ENCODE measurements around the gene LRMDA. TPM values are rescaled to one million over a fixed set of nuclear protein-coding genes. Genes with fewer than 3 reads are reported as not detected.

The LRMDA gene
- total and polyA plus RNA-seq, 4 donors = 12.1 to 40.8 (median 21.6) TPM

DNA sequence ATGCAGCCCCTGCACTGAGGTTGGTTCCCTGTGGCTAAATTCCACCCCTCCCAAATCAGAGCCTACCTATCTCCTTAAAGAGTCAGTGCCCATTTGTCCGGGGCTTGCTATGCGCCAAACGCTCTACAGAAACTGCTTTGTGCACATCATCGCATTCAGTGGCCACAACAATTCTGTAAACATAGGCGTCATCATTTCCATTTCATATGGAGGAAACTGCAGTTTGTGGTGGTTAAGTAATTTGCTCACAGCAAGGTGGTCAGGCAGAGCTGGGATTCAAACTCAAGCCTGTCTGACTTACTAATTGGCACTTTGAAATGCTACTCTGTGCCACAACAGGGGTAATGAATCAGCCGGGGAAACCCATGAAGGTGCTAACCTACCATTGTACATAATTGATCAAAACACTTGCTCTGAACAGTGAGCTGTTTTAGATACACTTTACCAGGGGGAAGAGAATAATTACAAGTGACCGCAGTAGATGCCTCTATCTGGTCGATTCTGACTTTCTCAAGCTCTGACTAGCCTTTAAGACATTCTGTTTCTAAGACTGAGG lies 775.5 kb downstream of the LRMDA start:
- Histone ChIP-seq H3K9ac (ENCODE audit: insufficient read depth in 1 of 2, low read length in 2 of 2) (no peak overlapping the region), H3K4me1 (ENCODE audit: control insufficient read depth in 5 of 5, insufficient read depth in 5 of 5, low read length in 5 of 5) (no peaks in the 10 kb centered on the region), H3K9me3 (ENCODE audit: control insufficient read depth in 4 of 4, insufficient read depth in 3 of 4, low read length in 3 of 4) (no peaks in the 10 kb centered on the region), H3K36me3 (ENCODE audit: control insufficient read depth in 4 of 4, insufficient read depth in 4 of 4, low read length in 4 of 4) (no peaks in the 10 kb centered on the region), H3K4me3 (no peak overlapping the region), H3K27ac (ENCODE audit: low read depth in 1 of 2, low read length in 1 of 2) (no peak overlapping the region), H3K27me3 (ENCODE audit: control insufficient read depth in 3 of 3, insufficient read depth in 3 of 3, low read length in 2 of 3) (no peaks in the 10 kb centered on the region)
- no peak for ATAC-seq (ENCODE audit: insufficient read depth, low FRiP score)
- no peak for DNase-seq
- TF ChIP-seq, protein P1, sequence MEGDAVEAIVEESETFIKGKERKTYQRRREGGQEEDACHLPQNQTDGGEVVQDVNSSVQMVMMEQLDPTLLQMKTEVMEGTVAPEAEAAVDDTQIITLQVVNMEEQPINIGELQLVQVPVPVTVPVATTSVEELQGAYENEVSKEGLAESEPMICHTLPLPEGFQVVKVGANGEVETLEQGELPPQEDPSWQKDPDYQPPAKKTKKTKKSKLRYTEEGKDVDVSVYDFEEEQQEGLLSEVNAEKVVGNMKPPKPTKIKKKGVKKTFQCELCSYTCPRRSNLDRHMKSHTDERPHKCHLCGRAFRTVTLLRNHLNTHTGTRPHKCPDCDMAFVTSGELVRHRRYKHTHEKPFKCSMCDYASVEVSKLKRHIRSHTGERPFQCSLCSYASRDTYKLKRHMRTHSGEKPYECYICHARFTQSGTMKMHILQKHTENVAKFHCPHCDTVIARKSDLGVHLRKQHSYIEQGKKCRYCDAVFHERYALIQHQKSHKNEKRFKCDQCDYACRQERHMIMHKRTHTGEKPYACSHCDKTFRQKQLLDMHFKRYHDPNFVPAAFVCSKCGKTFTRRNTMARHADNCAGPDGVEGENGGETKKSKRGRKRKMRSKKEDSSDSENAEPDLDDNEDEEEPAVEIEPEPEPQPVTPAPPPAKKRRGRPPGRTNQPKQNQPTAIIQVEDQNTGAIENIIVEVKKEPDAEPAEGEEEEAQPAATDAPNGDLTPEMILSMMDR (IDR thresholded peaks at IDR 0.05; ENCODE audit: control extremely low read depth, extremely low read depth) = no peak
- WGBS, 2 donors = 93 to 94% methylated on average over 8 of the region's 8 CpGs

DNA sequence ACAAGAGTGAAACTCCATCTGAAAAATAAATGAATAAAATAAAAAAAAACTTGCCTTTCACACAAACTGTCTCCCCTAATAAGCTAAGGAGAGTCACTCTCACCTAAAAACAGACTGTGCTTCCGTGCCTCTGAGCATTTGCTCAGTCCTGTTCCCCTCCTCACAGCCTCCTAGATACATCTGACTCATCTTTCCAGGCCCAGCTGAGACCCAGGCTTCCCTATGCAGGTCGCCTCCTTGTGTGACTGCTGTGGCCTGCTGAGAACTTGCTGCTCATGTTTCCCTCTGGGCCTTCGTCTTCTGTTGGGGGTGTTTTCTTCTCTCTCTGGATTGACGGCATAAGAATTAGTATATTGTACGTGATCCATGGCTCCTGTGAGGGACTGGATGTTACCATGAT lies 777.7 kb downstream of the LRMDA start:
- Histone ChIP-seq H3K27me3 (ENCODE audit: control insufficient read depth in 3 of 3, insufficient read depth in 3 of 3, low read length in 2 of 3) (no peaks in the 10 kb centered on the region), H3K27ac (ENCODE audit: low read depth in 1 of 2, low read length in 1 of 2) (no peak overlapping the region), H3K9ac (ENCODE audit: insufficient read depth in 1 of 2, low read length in 2 of 2) (no peak overlapping the region), H3K4me3 (no peak overlapping the region), H3K9me3 (ENCODE audit: control insufficient read depth in 4 of 4, insufficient read depth in 3 of 4, low read length in 3 of 4) (no peaks in the 10 kb centered on the region), H3K36me3 (ENCODE audit: control insufficient read depth in 4 of 4, insufficient read depth in 4 of 4, low read length in 4 of 4) (no peaks in the 10 kb centered on the region), H3K4me1 (ENCODE audit: control insufficient read depth in 5 of 5, insufficient read depth in 5 of 5, low read length in 5 of 5) (no peaks in the 10 kb centered on the region)
- no peak for ATAC-seq (ENCODE audit: insufficient read depth, low FRiP score)
- TF ChIP-seq, protein P1 (IDR thresholded peaks at IDR 0.05; ENCODE audit: control extremely low read depth, extremely low read depth) = no peak
- WGBS, 2 donors = 94 to 98% methylated on average over 5 of the region's 5 CpGs
- DNase-seq = no peak

DNA sequence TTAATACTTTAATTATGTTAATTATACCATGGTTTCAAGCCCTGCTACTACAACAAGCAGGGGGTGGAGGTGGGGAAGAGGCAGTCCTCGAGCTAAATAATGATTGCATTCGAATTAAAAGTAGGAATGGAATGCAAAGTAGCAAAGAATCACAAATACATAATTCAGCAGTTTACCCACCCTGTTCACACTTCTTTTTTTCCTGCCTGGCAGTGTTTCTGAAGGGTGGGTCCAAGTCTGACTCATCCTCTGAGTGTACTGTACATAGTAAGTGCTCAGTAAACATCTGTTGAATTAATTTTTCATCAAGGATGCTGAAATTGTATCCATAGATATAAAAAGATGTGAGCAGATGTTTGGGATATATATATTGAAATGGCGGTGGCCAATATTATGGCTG lies 778.8 kb downstream of the LRMDA start:
- H3K4me1 ChIP-seq (ENCODE audit: control insufficient read depth in 5 of 5, insufficient read depth in 5 of 5, low read length in 5 of 5) = no peaks in the 10 kb centered on the region
- H3K4me3 ChIP-seq = no peak overlapping the region
- no peak overlapping the region for H3K9ac ChIP-seq (ENCODE audit: insufficient read depth in 1 of 2, low read length in 2 of 2)
- no peak overlapping the region for H3K27ac ChIP-seq (ENCODE audit: low read depth in 1 of 2, low read length in 1 of 2)
- TF ChIP-seq, protein P1 (IDR thresholded peaks at IDR 0.05; ENCODE audit: control extremely low read depth, extremely low read depth) = no peak
- ATAC-seq (ENCODE audit: insufficient read depth, low FRiP score) (no peak), DNase-seq (no peak)
- WGBS, 2 donors = 75 to 84% methylated on average over 3 of the region's 3 CpGs
- no peaks in the 10 kb centered on the region for H3K9me3 ChIP-seq (ENCODE audit: control insufficient read depth in 4 of 4, insufficient read depth in 3 of 4, low read length in 3 of 4)
- no peaks in the 10 kb centered on the region for H3K36me3 ChIP-seq (ENCODE audit: control insufficient read depth in 4 of 4, insufficient read depth in 4 of 4, low read length in 4 of 4)
- H3K27me3 ChIP-seq (ENCODE audit: control insufficient read depth in 3 of 3, insufficient read depth in 3 of 3, low read length in 2 of 3) = no peaks in the 10 kb centered on the region

DNA sequence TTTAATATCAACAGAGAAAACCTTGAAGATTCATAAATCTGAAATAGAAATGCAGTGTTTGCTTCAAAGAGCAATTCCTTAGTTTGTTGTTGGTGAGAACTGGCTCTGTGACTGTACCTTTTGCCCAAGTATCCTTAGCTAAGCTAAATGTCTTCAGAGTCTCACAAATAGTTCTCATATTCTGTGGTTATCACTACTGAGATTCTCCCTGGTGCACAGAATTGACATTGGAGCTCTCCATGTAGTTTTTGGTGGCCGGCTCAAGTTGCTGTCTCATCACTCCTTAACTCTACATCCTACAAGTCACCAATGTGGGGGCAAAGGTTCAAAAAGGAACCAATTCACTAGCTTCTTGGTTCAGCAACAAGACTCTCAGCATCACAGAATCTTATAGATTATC lies 780.3 kb downstream of the LRMDA start:
- no peak overlapping the region for H3K27ac ChIP-seq (ENCODE audit: low read depth in 1 of 2, low read length in 1 of 2)
- H3K4me1 ChIP-seq (ENCODE audit: control insufficient read depth in 5 of 5, insufficient read depth in 5 of 5, low read length in 5 of 5) = no peaks in the 10 kb centered on the region
- H3K27me3 ChIP-seq (ENCODE audit: control insufficient read depth in 3 of 3, insufficient read depth in 3 of 3, low read length in 2 of 3) = no peaks in the 10 kb centered on the region
- H3K4me3 ChIP-seq = no peak overlapping the region
- H3K9me3 ChIP-seq (ENCODE audit: control insufficient read depth in 4 of 4, insufficient read depth in 3 of 4, low read length in 3 of 4) = no peaks in the 10 kb centered on the region
- H3K36me3 ChIP-seq (ENCODE audit: control insufficient read depth in 4 of 4, insufficient read depth in 4 of 4, low read length in 4 of 4) = no peaks in the 10 kb centered on the region
- DNase-seq = no peak
- H3K9ac ChIP-seq (ENCODE audit: insufficient read depth in 1 of 2, low read length in 2 of 2) = no peak overlapping the region
- ATAC-seq (ENCODE audit: insufficient read depth, low FRiP score) = no peak
- TF ChIP-seq, protein P1 (IDR thresholded peaks at IDR 0.05; ENCODE audit: control extremely low read depth, extremely low read depth) = no peak
- 88 to 95% methylated on average over 1 of the region's 1 CpG for WGBS, 2 donors

Measured in lung (tissue), 12 donors.